ENCODE results near the gene HNF1A.

Gene HNF1A

GRCh38 chr12:120961604-120962531 lies 16.5 kb upstream of the HNF1A start:
- H3K4me1 ChIP-seq (ENCODE audit: insufficient read depth, low read length), result peaks cover 3% of the 10 kb centered on the region; the same call in 1 of the 2 replicates
- H3K9ac ChIP-seq (ENCODE audit: low read depth, low read length), result no peak overlapping the region
- H3K36me3 ChIP-seq (ENCODE audit: insufficient read depth, low read length), result no peaks in the 10 kb centered on the region
- H3K4me3 ChIP-seq (ENCODE audit: low read length), result no peak overlapping the region
- WGBS, result 76% methylated on average over 17 of the region's 17 CpGs
- H3K27me3 ChIP-seq (ENCODE audit: insufficient read depth, low read length), result no peaks in the 10 kb centered on the region
- no peaks in the 10 kb centered on the region for H3K9me3 ChIP-seq (ENCODE audit: insufficient read depth, low read depth, low read length)
- H3K27ac ChIP-seq (ENCODE audit: low read depth, low read length), result no peak overlapping the region

GRCh38 chr12:120962532-120963020 lies 15.8 kb upstream of the HNF1A start:
- H3K4me3 ChIP-seq (ENCODE audit: low read length), result no peak overlapping the region

GRCh38 chr12:120964298-120964697 lies 14.0 kb upstream of the HNF1A start:
- no peak overlapping the region for H3K9ac ChIP-seq (ENCODE audit: low read depth, low read length)
- no peaks in the 10 kb centered on the region for H3K9me3 ChIP-seq (ENCODE audit: insufficient read depth, low read depth, low read length)
- H3K4me1 ChIP-seq (ENCODE audit: insufficient read depth, low read length), result peaks cover 3% of the 10 kb centered on the region; the same call in 1 of the 2 replicates
- H3K27me3 ChIP-seq (ENCODE audit: insufficient read depth, low read length), result no peaks in the 10 kb centered on the region
- 90% methylated on average over 8 of the region's 8 CpGs for WGBS
- no peak overlapping the region for H3K4me3 ChIP-seq (ENCODE audit: low read length)
- no peaks in the 10 kb centered on the region for H3K36me3 ChIP-seq (ENCODE audit: insufficient read depth, low read length)
- H3K27ac ChIP-seq (ENCODE audit: low read depth, low read length), result no peak overlapping the region

More at GRCh38 chr12:120962532-120963020, 15.8 kb upstream of the HNF1A start:
- WGBS, result 99% methylated on average over 2 of the region's 2 CpGs
- no peaks in the 10 kb centered on the region for H3K36me3 ChIP-seq (ENCODE audit: insufficient read depth, low read length)
- H3K27me3 ChIP-seq (ENCODE audit: insufficient read depth, low read length), result no peaks in the 10 kb centered on the region
- H3K27ac ChIP-seq (ENCODE audit: low read depth, low read length), result no peak overlapping the region
- no peak overlapping the region for H3K9ac ChIP-seq (ENCODE audit: low read depth, low read length)
- H3K9me3 ChIP-seq (ENCODE audit: insufficient read depth, low read depth, low read length), result no peaks in the 10 kb centered on the region
- H3K4me1 ChIP-seq (ENCODE audit: insufficient read depth, low read length), result peaks cover 3% of the 10 kb centered on the region; the same call in 1 of the 2 replicates

GRCh38 chr12:120965534-120966091 lies 12.7 kb upstream of the HNF1A start:
- 81% methylated on average over 13 of the region's 13 CpGs for WGBS
- H3K4me1 ChIP-seq (ENCODE audit: insufficient read depth, low read length), result peaks cover 3% of the 10 kb centered on the region; the same call in 1 of the 2 replicates

GRCh38 chr12:120970310-120970709 lies 8.0 kb upstream of the HNF1A start:
- H3K4me1 ChIP-seq (ENCODE audit: insufficient read depth, low read length), result peaks cover 3% of the 10 kb centered on the region; the same call in 1 of the 2 replicates
- no peak overlapping the region for H3K4me3 ChIP-seq (ENCODE audit: low read length)
- H3K36me3 ChIP-seq (ENCODE audit: insufficient read depth, low read length), result no peaks in the 10 kb centered on the region
- H3K27me3 ChIP-seq (ENCODE audit: insufficient read depth, low read length), result no peaks in the 10 kb centered on the region
- H3K27ac ChIP-seq (ENCODE audit: low read depth, low read length), result no peak overlapping the region
- H3K9me3 ChIP-seq (ENCODE audit: insufficient read depth, low read depth, low read length), result no peaks in the 10 kb centered on the region
- WGBS, result 81% methylated on average over 3 of the region's 3 CpGs
- H3K9ac ChIP-seq (ENCODE audit: low read depth, low read length), result no peak overlapping the region

More at GRCh38 chr12:120965534-120966091, 12.7 kb upstream of the HNF1A start:
- Histone ChIP-seq H3K4me3 (ENCODE audit: low read length) (no peak overlapping the region), H3K27me3 (ENCODE audit: insufficient read depth, low read length) (no peaks in the 10 kb centered on the region), H3K36me3 (ENCODE audit: insufficient read depth, low read length) (no peaks in the 10 kb centered on the region), H3K9me3 (ENCODE audit: insufficient read depth, low read depth, low read length) (no peaks in the 10 kb centered on the region), H3K9ac (ENCODE audit: low read depth, low read length) (no peak overlapping the region), H3K27ac (ENCODE audit: low read depth, low read length) (no peak overlapping the region)

GRCh38 chr12:120971299-120972180 lies 6.8 kb upstream of the HNF1A start:
- H3K4me3 ChIP-seq (ENCODE audit: low read length), result no peak overlapping the region
- H3K36me3 ChIP-seq (ENCODE audit: insufficient read depth, low read length), result no peaks in the 10 kb centered on the region
- no peak overlapping the region for H3K27ac ChIP-seq (ENCODE audit: low read depth, low read length)
- 59% methylated on average over 13 of the region's 13 CpGs for WGBS
- H3K9ac ChIP-seq (ENCODE audit: low read depth, low read length), result no peak overlapping the region
- H3K27me3 ChIP-seq (ENCODE audit: insufficient read depth, low read length), result no peaks in the 10 kb centered on the region
- no peaks in the 10 kb centered on the region for H3K9me3 ChIP-seq (ENCODE audit: insufficient read depth, low read depth, low read length)
- no peaks in the 10 kb centered on the region for H3K4me1 ChIP-seq (ENCODE audit: insufficient read depth, low read length)

GRCh38 chr12:120972870-120973543 lies 5.3 kb upstream of the HNF1A start:
- Histone ChIP-seq H3K36me3 (ENCODE audit: insufficient read depth, low read length) (no peaks in the 10 kb centered on the region), H3K9me3 (ENCODE audit: insufficient read depth, low read depth, low read length) (no peaks in the 10 kb centered on the region), H3K27me3 (ENCODE audit: insufficient read depth, low read length) (no peaks in the 10 kb centered on the region), H3K9ac (ENCODE audit: low read depth, low read length) (no peak overlapping the region), H3K27ac (ENCODE audit: low read depth, low read length) (peak overlapping the region; percentile 34; the same call in 1 of the 2 replicates), H3K4me1 (ENCODE audit: insufficient read depth, low read length) (no peaks in the 10 kb centered on the region), H3K4me3 (ENCODE audit: low read length) (no peak overlapping the region)
- 52% methylated on average over 10 of the region's 10 CpGs for WGBS

GRCh38 chr12:120977531-120978295 lies 630 bp upstream of the HNF1A start:
- WGBS, result 93% methylated on average over 14 of the region's 14 CpGs
- H3K9me3 ChIP-seq (ENCODE audit: insufficient read depth, low read depth, low read length), result no peaks in the 10 kb centered on the region

GRCh38 chr12:120979220-120979861 lies 998 bp downstream of the HNF1A start:
- Histone ChIP-seq H3K4me1 (ENCODE audit: insufficient read depth, low read length) (0 out of 2 replicates have a peak, but pooled peaks cover 5% of the 10 kb centered on the region), H3K27me3 (ENCODE audit: insufficient read depth, low read length) (no peaks in the 10 kb centered on the region)

More at GRCh38 chr12:120977531-120978295, 630 bp upstream of the HNF1A start:
- H3K4me1 ChIP-seq (ENCODE audit: insufficient read depth, low read length), result no peaks in the 10 kb centered on the region
- H3K4me3 ChIP-seq (ENCODE audit: low read length), result no peak overlapping the region
- H3K9ac ChIP-seq (ENCODE audit: low read depth, low read length), result no peak overlapping the region
- H3K27ac ChIP-seq (ENCODE audit: low read depth, low read length), result no peak overlapping the region
- no peaks in the 10 kb centered on the region for H3K36me3 ChIP-seq (ENCODE audit: insufficient read depth, low read length)
- H3K27me3 ChIP-seq (ENCODE audit: insufficient read depth, low read length), result no peaks in the 10 kb centered on the region

More at GRCh38 chr12:120979220-120979861, 998 bp downstream of the HNF1A start:
- WGBS, result 90% methylated on average over 10 of the region's 10 CpGs
- no peak overlapping the region for H3K27ac ChIP-seq (ENCODE audit: low read depth, low read length)
- H3K4me3 ChIP-seq (ENCODE audit: low read length), result no peak overlapping the region
- no peaks in the 10 kb centered on the region for H3K9me3 ChIP-seq (ENCODE audit: insufficient read depth, low read depth, low read length)
- H3K9ac ChIP-seq (ENCODE audit: low read depth, low read length), result no peak overlapping the region
- H3K36me3 ChIP-seq (ENCODE audit: insufficient read depth, low read length), result no peaks in the 10 kb centered on the region
